DOHH2 (cell line): Measurements from ENCODE around the gene ABCB8.

Experiments used
- H3F3A ChIP-seq: fragments of 200-600 bp; sonication (generic), shearing (Covaris generic); 2 replicates; pipeline ENCODE4 v1.6.0; 2016; ENCODE audit warnings: antibody characterized with exemption, mild to moderate bottlenecking; ENCODE audit not compliant: control insufficient read depth, insufficient read depth
- H3K27ac ChIP-seq: fragments of 200-600 bp; sonication (generic); 2 replicates; pipeline ENCODE4 v1.5.1; 2014; ENCODE audit warnings: low read depth, mild to moderate bottlenecking, low read length, moderate library complexity
- H3K27me3 ChIP-seq: fragments of 200-600 bp; sonication (generic); 2 replicates; pipeline ENCODE4 v1.6.1; 2014; ENCODE audit warnings: mild to moderate bottlenecking, low read length, mixed read lengths; ENCODE audit not compliant: control insufficient read depth
- H3K36me3 ChIP-seq: fragments of 200-600 bp; sonication (generic); 2 replicates; pipeline ENCODE4 v1.6.1; 2014; ENCODE audit warnings: mild to moderate bottlenecking, low read length, moderate library complexity, mixed read lengths; ENCODE audit not compliant: control insufficient read depth
- H3K4me1 ChIP-seq: fragments of 200-600 bp; sonication (generic); 2 replicates; pipeline ENCODE4 v1.6.1; 2014; ENCODE audit warnings: mild to moderate bottlenecking, low read length, mixed read lengths; ENCODE audit not compliant: control insufficient read depth
- H3K4me2 ChIP-seq: fragments of 200-600 bp; sonication (generic); 2 replicates; pipeline ENCODE4 v1.6.0; 2014; ENCODE audit warnings: mild to moderate bottlenecking, low read length, moderate library complexity
- H3K4me3 ChIP-seq: fragments of 200-600 bp; sonication (generic); 2 replicates; pipeline ENCODE4 v1.5.1; 2014; ENCODE audit warnings: mild to moderate bottlenecking, low read length, mixed read lengths
- H3K79me2 ChIP-seq: fragments of 200-600 bp; sonication (generic); 2 replicates; pipeline ENCODE4 v1.6.1; 2014; ENCODE audit warnings: mild to moderate bottlenecking, low read length, mixed read lengths; ENCODE audit not compliant: control insufficient read depth
- H3K9me2 ChIP-seq: fragments of 200-600 bp; sonication (generic); replicated peaks from 2 replicates; pipeline ENCODE4 v1.6.1; 2014; ENCODE audit warnings: mild to moderate bottlenecking, low read length, mixed read lengths; ENCODE audit not compliant: control insufficient read depth
- H3K9me3 ChIP-seq: fragments of 200-600 bp; sonication (generic); 2 replicates; pipeline ENCODE4 v1.6.1; 2014; ENCODE audit warnings: antibody characterized with exemption, low read length, mixed read lengths; ENCODE audit not compliant: control insufficient read depth, insufficient read depth
- H4K20me1 ChIP-seq: fragments of 200-600 bp; sonication (generic); 2 replicates; pipeline ENCODE4 v1.6.0; 2014; ENCODE audit warnings: low read depth, mild to moderate bottlenecking, antibody characterized with exemption, low read length, moderate library complexity; ENCODE audit not compliant: control insufficient read depth, insufficient read depth
- CTCF ChIP-seq: fragments of 200-600 bp; sonication (generic); IDR thresholded peaks from one replicate; pipeline ENCODE4 v1.5.1; 2014; ENCODE audit warnings: antibody characterized with exemption, mild to moderate bottlenecking, low read depth, low read length; ENCODE audit not compliant: poor library complexity, severe bottlenecking
- EZH2phosphoT487 ChIP-seq: fragments of 200-600 bp; sonication (generic); IDR thresholded peaks from 2 replicates; pipeline ENCODE4 v1.6.1; 2017; ENCODE audit warnings: borderline replicate concordance, mild to moderate bottlenecking, antibody characterized with exemption, low read length, moderate library complexity, mixed read lengths

ABCB8 gene

GRCh38 chr7:151005566-151005965 lies 22.7 kb upstream of the ABCB8 start:
- Histone ChIP-seq H3K36me3 (no peaks in the 10 kb centered on the region), H3K79me2 (no peaks in the 10 kb centered on the region), H4K20me1 (no peaks in the 10 kb centered on the region), H3K4me3 (no peak overlapping the region), H3K9me3 (no peaks in the 10 kb centered on the region), H3K27me3 (no peaks in the 10 kb centered on the region), H3K27ac (no peak overlapping the region), H3K4me1 (peaks cover 17% of the 10 kb centered on the region), H3F3A (no peaks in the 10 kb centered on the region), H3K4me2 (no peak overlapping the region), H3K9me2 (no peaks in the 10 kb centered on the region)
- no peak for TF ChIP-seq CTCF
- TF ChIP-seq EZH2phosphoT487 = no peak

- no peaks in the 10 kb centered on the region for H4K20me1 ChIP-seq
- no peak overlapping the region for H3K27ac ChIP-seq
- TF ChIP-seq CTCF = no peak
- TF ChIP-seq EZH2phosphoT487 = no peak
- H3K9me2 ChIP-seq = no peaks in the 10 kb centered on the region
- H3K4me2 ChIP-seq = no peak overlapping the region
- H3K36me3 ChIP-seq = no peaks in the 10 kb centered on the region
- no peaks in the 10 kb centered on the region for H3K9me3 ChIP-seq
- no peak overlapping the region for H3K4me3 ChIP-seq
- no peaks in the 10 kb centered on the region for H3K27me3 ChIP-seq
- peaks cover under 1% of the 10 kb centered on the region; the same call in 1 of the 2 replicates for H3F3A ChIP-seq
- H3K4me1 ChIP-seq = peaks cover 17% of the 10 kb centered on the region
- no peaks in the 10 kb centered on the region for H3K79me2 ChIP-seq
Observed at GRCh38 chr7:151006590-151007300, 21.5 kb upstream of the ABCB8 start.

- Histone ChIP-seq H3F3A (peaks cover 6% of the 10 kb centered on the region; the same call in 1 of the 2 replicates), H3K4me3 (peak overlapping the region; percentile 88), H3K79me2 (no peaks in the 10 kb centered on the region), H4K20me1 (no peaks in the 10 kb centered on the region), H3K36me3 (no peaks in the 10 kb centered on the region), H3K9me2 (no peaks in the 10 kb centered on the region), H3K4me1 (peaks cover 17% of the 10 kb centered on the region), H3K9me3 (no peaks in the 10 kb centered on the region), H3K27me3 (no peaks in the 10 kb centered on the region), H3K4me2 (peak overlapping the region; percentile 87), H3K27ac (no peak overlapping the region)
- TF ChIP-seq CTCF (no peak), EZH2phosphoT487 (no peak)
Observed at GRCh38 chr7:151007469-151007898, 20.8 kb upstream of the ABCB8 start.
